ENCODE data around the gene MC2R.

DNA sequence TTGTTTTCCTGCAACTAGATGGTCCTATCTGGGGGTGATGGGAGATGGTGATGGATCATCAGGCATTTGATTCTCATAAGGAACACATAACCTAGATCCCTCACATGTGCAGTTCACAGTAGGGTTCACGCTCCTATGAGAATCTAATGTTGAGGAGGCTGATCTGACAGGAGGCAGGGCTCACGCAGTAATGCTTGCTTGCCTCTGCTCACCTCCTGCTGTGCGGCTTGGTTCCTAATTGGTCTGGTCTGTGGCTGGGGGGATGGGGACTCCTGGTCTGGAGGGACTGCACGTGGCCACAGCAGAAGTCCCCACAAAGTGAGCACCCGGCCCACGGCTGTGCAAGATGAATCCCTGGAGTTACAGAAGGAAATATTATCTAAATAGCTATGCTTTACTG lies 80.1 kb downstream of the MC2R start:
- TF ChIP-seq CTCF (IDR thresholded peaks at IDR 0.05) (no peak), ZFX (IDR thresholded peaks at IDR 0.05; ENCODE audit: borderline replicate concordance) (no peak)

All from 22Rv1 (cell line).